ENCODE measurements around the gene SPPL2A.

SPPL2A gene

DNA sequence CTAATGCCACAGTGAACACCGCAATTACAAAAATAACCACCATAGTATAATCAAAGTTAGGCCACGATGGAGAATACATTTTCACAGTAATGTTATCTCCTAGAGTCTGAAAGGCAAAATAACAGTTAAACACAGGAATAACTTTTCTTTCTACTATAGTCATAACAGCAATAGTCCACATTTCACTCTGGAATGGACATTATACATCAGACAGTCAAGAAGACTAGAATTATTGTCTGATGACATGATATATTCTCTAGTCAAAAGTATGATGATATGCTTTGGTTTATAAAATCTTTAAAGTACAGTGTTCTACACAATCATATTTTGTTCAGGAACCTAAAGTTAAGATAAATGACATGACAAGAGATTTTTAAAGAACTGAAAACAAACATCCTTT is 18.0 kb downstream of the SPPL2A start:
- TF ChIP-seq EZH2 (IDR thresholded peaks at IDR 0.05; ENCODE audit: borderline replicate concordance, low read length) = no peak
- TF ChIP-seq, protein P1, sequence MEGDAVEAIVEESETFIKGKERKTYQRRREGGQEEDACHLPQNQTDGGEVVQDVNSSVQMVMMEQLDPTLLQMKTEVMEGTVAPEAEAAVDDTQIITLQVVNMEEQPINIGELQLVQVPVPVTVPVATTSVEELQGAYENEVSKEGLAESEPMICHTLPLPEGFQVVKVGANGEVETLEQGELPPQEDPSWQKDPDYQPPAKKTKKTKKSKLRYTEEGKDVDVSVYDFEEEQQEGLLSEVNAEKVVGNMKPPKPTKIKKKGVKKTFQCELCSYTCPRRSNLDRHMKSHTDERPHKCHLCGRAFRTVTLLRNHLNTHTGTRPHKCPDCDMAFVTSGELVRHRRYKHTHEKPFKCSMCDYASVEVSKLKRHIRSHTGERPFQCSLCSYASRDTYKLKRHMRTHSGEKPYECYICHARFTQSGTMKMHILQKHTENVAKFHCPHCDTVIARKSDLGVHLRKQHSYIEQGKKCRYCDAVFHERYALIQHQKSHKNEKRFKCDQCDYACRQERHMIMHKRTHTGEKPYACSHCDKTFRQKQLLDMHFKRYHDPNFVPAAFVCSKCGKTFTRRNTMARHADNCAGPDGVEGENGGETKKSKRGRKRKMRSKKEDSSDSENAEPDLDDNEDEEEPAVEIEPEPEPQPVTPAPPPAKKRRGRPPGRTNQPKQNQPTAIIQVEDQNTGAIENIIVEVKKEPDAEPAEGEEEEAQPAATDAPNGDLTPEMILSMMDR (IDR thresholded peaks at IDR 0.05; ENCODE audit: low read length) = no peak
- H3K79me2 ChIP-seq (ENCODE audit: insufficient read depth, low read length) = peaks cover 8% of the 10 kb centered on the region; the same call in 1 of the 2 replicates
- H3K9ac ChIP-seq (ENCODE audit: low read length) = no peak overlapping the region
- no peaks in the 10 kb centered on the region for H3K9me2 ChIP-seq (ENCODE audit: low read depth, low read length)
- no peak overlapping the region for H3K4me2 ChIP-seq (ENCODE audit: low read length)
- H3K4me3 ChIP-seq (ENCODE audit: low read depth, low read length, poor library complexity, severe bottlenecking) = no peak overlapping the region
- H3K9me3 ChIP-seq (ENCODE audit: low read length) = no peaks in the 10 kb centered on the region
- H3F3A ChIP-seq (ENCODE audit: insufficient read depth, low read length) = no peaks in the 10 kb centered on the region
- H2AFZ ChIP-seq (ENCODE audit: low read length) = no peak overlapping the region
- no peaks in the 10 kb centered on the region for H3K27me3 ChIP-seq (ENCODE audit: insufficient read depth, low read length)
- H3K36me3 ChIP-seq (ENCODE audit: insufficient read depth, low read length) = peaks cover 23% of the 10 kb centered on the region; the same call in 1 of the 2 replicates
- no peaks in the 10 kb centered on the region for H3K4me1 ChIP-seq (ENCODE audit: insufficient read depth, low read length, severe bottlenecking)
- no peak overlapping the region for H3K27ac ChIP-seq (ENCODE audit: low read depth, low read length, poor library complexity, severe bottlenecking)
- no peaks in the 10 kb centered on the region for H4K20me1 ChIP-seq (ENCODE audit: insufficient read depth, low read length)

DNA sequence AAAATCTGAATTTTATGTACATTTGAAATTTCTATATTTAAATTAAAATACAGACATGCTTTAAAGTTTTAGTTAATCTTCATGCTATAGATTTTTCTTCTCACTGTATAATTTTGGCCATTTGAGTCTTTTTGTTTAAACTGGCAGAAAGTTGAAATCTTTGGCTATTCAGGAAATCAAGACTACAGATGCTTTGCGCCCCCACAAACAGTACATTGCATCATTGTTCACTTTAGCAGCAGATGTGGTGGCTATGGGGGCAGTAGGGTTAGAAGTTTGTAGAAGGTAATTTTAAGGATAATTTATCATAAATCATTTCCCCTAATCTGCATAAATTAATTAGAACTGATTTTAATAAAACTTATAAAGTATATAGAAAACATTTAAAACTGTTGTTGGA is 20.9 kb downstream of the SPPL2A start:
- no peak overlapping the region for H3K27ac ChIP-seq (ENCODE audit: low read depth, low read length, poor library complexity, severe bottlenecking)
- no peaks in the 10 kb centered on the region for H3F3A ChIP-seq (ENCODE audit: insufficient read depth, low read length)

DNA sequence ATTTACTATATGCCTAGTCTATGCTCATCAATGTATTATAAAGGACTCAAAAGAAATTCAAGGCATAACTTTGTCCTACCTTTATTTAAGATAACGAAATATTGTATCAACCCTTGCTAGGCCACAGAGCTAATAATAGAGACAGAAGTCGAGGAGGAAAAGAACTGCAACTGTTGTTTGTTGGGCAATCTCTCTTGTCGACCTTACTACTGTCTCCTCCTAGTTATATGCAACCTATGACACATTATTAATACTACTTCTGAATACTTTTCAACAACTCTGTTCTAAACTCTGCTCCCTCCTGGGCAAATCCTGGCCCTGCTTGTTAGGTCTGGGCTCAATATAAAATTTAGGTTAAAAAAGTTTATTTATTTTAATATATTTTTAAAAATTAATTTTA is 24.6 kb downstream of the SPPL2A start:
- Histone ChIP-seq H3K27ac (ENCODE audit: low read depth, low read length, poor library complexity, severe bottlenecking) (no peak overlapping the region), H3K9me3 (ENCODE audit: low read length) (no peaks in the 10 kb centered on the region), H2AFZ (ENCODE audit: low read length) (no peak overlapping the region), H3K4me2 (ENCODE audit: low read length) (no peak overlapping the region), H3K9ac (ENCODE audit: low read length) (no peak overlapping the region), H3K79me2 (ENCODE audit: insufficient read depth, low read length) (no peaks in the 10 kb centered on the region), H3K36me3 (ENCODE audit: insufficient read depth, low read length) (peaks cover 23% of the 10 kb centered on the region), H4K20me1 (ENCODE audit: insufficient read depth, low read length) (no peaks in the 10 kb centered on the region), H3F3A (ENCODE audit: insufficient read depth, low read length) (no peaks in the 10 kb centered on the region), H3K4me3 (ENCODE audit: low read depth, low read length, poor library complexity, severe bottlenecking) (no peak overlapping the region), H3K9me2 (ENCODE audit: low read depth, low read length) (no peaks in the 10 kb centered on the region), H3K27me3 (ENCODE audit: insufficient read depth, low read length) (no peaks in the 10 kb centered on the region), H3K4me1 (ENCODE audit: insufficient read depth, low read length, severe bottlenecking) (no peaks in the 10 kb centered on the region)
- no peak for TF ChIP-seq EZH2 (IDR thresholded peaks at IDR 0.05; ENCODE audit: borderline replicate concordance, low read length)
- TF ChIP-seq, protein P1 (IDR thresholded peaks at IDR 0.05; ENCODE audit: low read length) = no peak

More for the DNA sequence above, 20.9 kb downstream of the SPPL2A start:
- Histone ChIP-seq H3K79me2 (ENCODE audit: insufficient read depth, low read length) (no peaks in the 10 kb centered on the region), H3K9me2 (ENCODE audit: low read depth, low read length) (no peaks in the 10 kb centered on the region), H3K9ac (ENCODE audit: low read length) (no peak overlapping the region), H3K4me3 (ENCODE audit: low read depth, low read length, poor library complexity, severe bottlenecking) (no peak overlapping the region), H3K27me3 (ENCODE audit: insufficient read depth, low read length) (no peaks in the 10 kb centered on the region), H2AFZ (ENCODE audit: low read length) (no peak overlapping the region), H3K4me2 (ENCODE audit: low read length) (no peak overlapping the region), H3K4me1 (ENCODE audit: insufficient read depth, low read length, severe bottlenecking) (no peaks in the 10 kb centered on the region), H4K20me1 (ENCODE audit: insufficient read depth, low read length) (no peaks in the 10 kb centered on the region), H3K36me3 (ENCODE audit: insufficient read depth, low read length) (peaks cover 28% of the 10 kb centered on the region), H3K9me3 (ENCODE audit: low read length) (no peaks in the 10 kb centered on the region)
- TF ChIP-seq, protein P1 (IDR thresholded peaks at IDR 0.05; ENCODE audit: low read length) = no peak
- no peak for TF ChIP-seq EZH2 (IDR thresholded peaks at IDR 0.05; ENCODE audit: borderline replicate concordance, low read length)

Measured in OCI-LY1 (cell line).